Activated CD4-positive, alpha-beta T cell treated with anti-CD3 and anti-CD28 coated beads for 36 hours (primary cell): ENCODE results near the gene PUS7. TPM values are rescaled to one million over a fixed set of nuclear protein-coding genes. Genes with fewer than 3 reads are reported as not detected.
"Not testable (repeated sequence)": the region's sequence is repeated elsewhere in the genome, so short reads cannot be mapped to it uniquely, and the experiment has no call there.

Source experiments
- ATAC-seq: fragments of 200-7000 bp; cut with Tn5 transposase; one replicate; pipeline ENCODE4 v1.10.0; 2021; ENCODE audit warnings: mild to moderate bottlenecking, moderate library complexity
- CTCF ChIA-PET: fragments of 350-600 bp; sonication (Branson Sonifier 250); formaldehyde crosslinking; loops from one replicate; lab custom pipeline; 2021; ENCODE audit warnings: antibody characterized with exemption; lab: Charles Lee
- POLR2A ChIA-PET: fragments of 350-600 bp; sonication (Branson Sonifier 250); formaldehyde crosslinking; loops from one replicate; lab custom pipeline; 2021; ENCODE audit warnings: antibody characterized with exemption, inconsistent platforms; lab: Charles Lee
- DNase-seq: peaks from one replicate; pipeline ENCODE4 v3.0.0-alpha.2; 2020
- H3K27ac Mint-ChIP-seq: one replicate; pipeline ENCODE4 v1.8.0; 2021; ENCODE audit warnings: mixed read lengths
- H3K27me3 Mint-ChIP-seq: one replicate; pipeline ENCODE4 v1.8.0; 2021; ENCODE audit warnings: mixed read lengths
- H3K36me3 Mint-ChIP-seq: one replicate; pipeline ENCODE4 v1.8.0; 2021; ENCODE audit warnings: low read depth, mixed read lengths
- H3K4me1 Mint-ChIP-seq: one replicate; pipeline ENCODE4 v1.8.0; 2021; ENCODE audit warnings: mixed read lengths
- H3K4me3 Mint-ChIP-seq: one replicate; pipeline ENCODE4 v1.8.0; 2021; ENCODE audit warnings: mild to moderate bottlenecking, moderate library complexity, mixed read lengths
- H3K9me3 Mint-ChIP-seq: one replicate; pipeline ENCODE4 v1.8.0; 2021; ENCODE audit warnings: low read depth, mixed read lengths
- intact Hi-C, 2 experiments: fragments of 100-400 bp; cut with DNase I in 1 of 2; cut with micrococcal nuclease in 1 of 2; formaldehyde crosslinking; loops; one replicate each; pipeline versions ENCODE4 v1.14.2 to v1.15.1; 2022 to 2024; cut with DNase I, micrococcal nuclease
- total RNA-seq, 2 experiments: library from RNA; stranded (reverse); gene quantifications; one replicate each; pipeline ENCODE4 v1.2.3, GENCODE V29; 2021

The PUS7 gene
- total RNA-seq, 2 experiments from 2014 or later, result 31.9 to 33.8 TPM

- H3K36me3 Mint-ChIP-seq, result peaks cover 5% of the 10 kb centered on the region
- POLR2A ChIA-PET, result no interaction called here
- no peaks in the 10 kb centered on the region for H3K9me3 Mint-ChIP-seq
- ATAC-seq, result no peak
- no peaks in the 10 kb centered on the region for H3K27me3 Mint-ChIP-seq
- peaks cover 23% of the 10 kb centered on the region for H3K4me1 Mint-ChIP-seq
- CTCF ChIA-PET, result interaction anchor here (1.0 kb wide), 1 partner anchor 513 kb away, joined by 3 read pairs; no protein-coding TSS in a partner anchor
- no peak for DNase-seq
- H3K27ac Mint-ChIP-seq, result peak overlapping the region; percentile 6
- H3K4me3 Mint-ChIP-seq, result peak overlapping the region; percentile 18
- intact Hi-C loops, result loop anchor here (5.0 kb wide), 3 partner anchors 277 to 1323 kb away; partner anchors contain the start of gene ORC5 (in 1 of the 2)
Measured at GRCh38 chr7:105530126-105530525, 8.1 kb upstream of the PUS7 start.

- H3K4me3 Mint-ChIP-seq, H3K4me1 Mint-ChIP-seq, DNase-seq, H3K27me3 Mint-ChIP-seq, ATAC-seq, H3K27ac Mint-ChIP-seq, H3K9me3 Mint-ChIP-seq, H3K36me3 Mint-ChIP-seq: not testable (repeated sequence)
- POLR2A ChIA-PET, result interaction anchor here (0.7 kb wide), 1 partner anchor 589 kb away, joined by 3 read pairs; no protein-coding TSS in a partner anchor
- intact Hi-C loops, result loop anchor here in 1 of 2 experiments (10.0 kb wide), 1 partner anchor 1647 kb away; no protein-coding TSS in a partner anchor
- CTCF ChIA-PET, result interaction anchor here (0.7 kb wide), 1 partner anchor 224 kb away, joined by 4 read pairs; no protein-coding TSS in a partner anchor
Measured at GRCh38 chr7:105527737-105528136, 5.7 kb upstream of the PUS7 start.

GRCh38 chr7:105524840-105525239, 2.8 kb upstream of the PUS7 start:
- ATAC-seq (no peak), DNase-seq (no peak)
- H3K4me3 Mint-ChIP-seq, result no peak overlapping the region
- intact Hi-C loops, result loop anchor here in 1 of 2 experiments (5.0 to 10.0 kb wide), 2 partner anchors 583 to 1650 kb away; no protein-coding TSS in a partner anchor
- H3K27me3 Mint-ChIP-seq, result no peaks in the 10 kb centered on the region
- peaks cover 1% of the 10 kb centered on the region for H3K36me3 Mint-ChIP-seq
- peaks cover 11% of the 10 kb centered on the region for H3K4me1 Mint-ChIP-seq
- no peaks in the 10 kb centered on the region for H3K9me3 Mint-ChIP-seq
- ChIA-PET POLR2A (no interaction called here), CTCF (no interaction called here)
- H3K27ac Mint-ChIP-seq, result no peak overlapping the region

- H3K27ac Mint-ChIP-seq, POLR2A ChIA-PET, H3K36me3 Mint-ChIP-seq, DNase-seq, ATAC-seq, H3K27me3 Mint-ChIP-seq, H3K4me3 Mint-ChIP-seq, H3K9me3 Mint-ChIP-seq: not testable (repeated sequence)
- H3K4me1 Mint-ChIP-seq, result peaks cover 16% of the 10 kb centered on the region
- intact Hi-C loops, result loop anchor here in 1 of 2 experiments (5.0 to 10.0 kb wide), 2 partner anchors 582 to 1650 kb away; no protein-coding TSS in a partner anchor
- CTCF ChIA-PET, result interaction anchor here (1.7 kb wide), 1 partner anchor 7 kb away, joined by 8 read pairs; the partner anchor contains the start of gene RINT1
Measured at GRCh38 chr7:105524423-105524822, 2.4 kb upstream of the PUS7 start.

- peak; percentile 71 for DNase-seq
- POLR2A ChIA-PET, result no interaction called here
- CTCF ChIA-PET, result interaction anchor here (0.5 kb wide), 1 partner anchor 224 kb away, joined by 3 read pairs; no protein-coding TSS in a partner anchor
- Mint-ChIP-seq H3K9me3 (no peaks in the 10 kb centered on the region), H3K27ac (peak overlapping the region; percentile 90), H3K36me3 (peaks cover 13% of the 10 kb centered on the region), H3K27me3 (no peaks in the 10 kb centered on the region), H3K4me1 (peaks cover 17% of the 10 kb centered on the region), H3K4me3 (peak overlapping the region; percentile 92)
- intact Hi-C loops, result loop anchor here in 1 of 2 experiments (5.0 to 10.0 kb wide), 2 partner anchors 579 to 1654 kb away; no protein-coding TSS in a partner anchor
- peak; percentile 47 for ATAC-seq
Measured at GRCh38 chr7:105521027-105521716, 899 bp downstream of the PUS7 start.

- H3K36me3 Mint-ChIP-seq, result peaks cover 13% of the 10 kb centered on the region
- CTCF ChIA-PET, result interaction anchor here (0.6 kb wide), 1 partner anchor 209 kb away, joined by 3 read pairs; no protein-coding TSS in a partner anchor
- POLR2A ChIA-PET, H3K9me3 Mint-ChIP-seq, DNase-seq, H3K27ac Mint-ChIP-seq, H3K27me3 Mint-ChIP-seq, ATAC-seq: not testable (repeated sequence)
- peak overlapping the region; percentile 57 for H3K4me3 Mint-ChIP-seq
- intact Hi-C loops, result loop anchor here in 1 of 2 experiments (5.0 to 10.0 kb wide), 2 partner anchors 578 to 1654 kb away; no protein-coding TSS in a partner anchor
- peaks cover 17% of the 10 kb centered on the region for H3K4me1 Mint-ChIP-seq
Measured at GRCh38 chr7:105520620-105521019, 1.5 kb downstream of the PUS7 start.

GRCh38 chr7:105519353-105519752, 2.7 kb downstream of the PUS7 start:
- intact Hi-C loops, result no loop called here
- H3K27me3 Mint-ChIP-seq, result no peaks in the 10 kb centered on the region
- DNase-seq, result no peak
- peak overlapping the region; percentile 57 for H3K4me3 Mint-ChIP-seq
- CTCF ChIA-PET, result interaction anchor here (0.5 to 1.8 kb wide), 6 partner anchors 10 to 592 kb away, joined by 3 to 10 read pairs (median 3); partner anchors contain the start of gene RINT1
- H3K36me3 Mint-ChIP-seq, result peaks cover 18% of the 10 kb centered on the region
- H3K4me1 Mint-ChIP-seq, result peaks cover 27% of the 10 kb centered on the region
- no peak overlapping the region for H3K27ac Mint-ChIP-seq
- no peak for ATAC-seq
- POLR2A ChIA-PET, result interaction anchor here (0.6 to 0.9 kb wide), 3 partner anchors 13 to 200 kb away, joined by 3 to 7 read pairs (median 3); partner anchors contain the start of gene RINT1
- no peaks in the 10 kb centered on the region for H3K9me3 Mint-ChIP-seq

- POLR2A ChIA-PET, result not testable (repeated sequence)
Measured at GRCh38 chr7:105515610-105516009, 6.5 kb downstream of the PUS7 start.

GRCh38 chr7:105512926-105513526, 9.0 kb downstream of the PUS7 start:
- H3K9me3 Mint-ChIP-seq, result no peaks in the 10 kb centered on the region
- H3K4me3 Mint-ChIP-seq, result no peak overlapping the region
- DNase-seq, result no peak
- intact Hi-C loops, result loop anchor here in 1 of 2 experiments (5.0 kb wide), 1 partner anchor 74 kb away; no protein-coding TSS in a partner anchor
- no peak for ATAC-seq
- H3K4me1 Mint-ChIP-seq, result peaks cover 31% of the 10 kb centered on the region
- CTCF ChIA-PET, result interaction anchor here (0.6 kb wide), 1 partner anchor 141 kb away, joined by 3 read pairs; no protein-coding TSS in a partner anchor
- peak overlapping the region; percentile 66 for H3K27ac Mint-ChIP-seq
- H3K36me3 Mint-ChIP-seq, result peaks cover 28% of the 10 kb centered on the region
- H3K27me3 Mint-ChIP-seq, result no peaks in the 10 kb centered on the region
- POLR2A ChIA-PET, result interaction anchor here (1.8 kb wide), 1 partner anchor 19 kb away, joined by 8 read pairs; the partner anchor contains the start of gene RINT1

More at GRCh38 chr7:105515610-105516009, 6.5 kb downstream of the PUS7 start:
- H3K9me3 Mint-ChIP-seq, H3K4me3 Mint-ChIP-seq, H3K27ac Mint-ChIP-seq, ATAC-seq, DNase-seq, H3K27me3 Mint-ChIP-seq, intact Hi-C loops: not testable (repeated sequence)
- CTCF ChIA-PET, result interaction anchor here (0.6 to 1.6 kb wide), 2 partner anchors 16 to 72 kb away, joined by 3 read pairs; partner anchors contain the start of gene RINT1
- Mint-ChIP-seq H3K36me3 (peaks cover 33% of the 10 kb centered on the region), H3K4me1 (peaks cover 40% of the 10 kb centered on the region)

- Mint-ChIP-seq H3K4me3 (peak overlapping the region; percentile 1), H3K36me3 (peaks cover 28% of the 10 kb centered on the region), H3K4me1 (peaks cover 31% of the 10 kb centered on the region), H3K9me3 (no peaks in the 10 kb centered on the region), H3K27me3 (no peaks in the 10 kb centered on the region), H3K27ac (peak overlapping the region; percentile 66)
- intact Hi-C loops, result loop anchor here in 1 of 2 experiments (5.0 kb wide), 1 partner anchor 75 kb away; no protein-coding TSS in a partner anchor
- peak; percentile 24 for DNase-seq
- ATAC-seq, result peak; percentile 52
- CTCF ChIA-PET, result interaction anchor here (1.8 kb wide), 1 partner anchor 19 kb away, joined by 6 read pairs; the partner anchor contains the start of gene RINT1
- POLR2A ChIA-PET, result no interaction called here
Measured at GRCh38 chr7:105512415-105512814, 9.7 kb downstream of the PUS7 start.
